ELF-1 (cell line): ENCODE data around the gene PPARG.

Experiments
- DNase-seq: peaks from one replicate; pipeline ENCODE4 v3.0.0-alpha.2; 2016; ENCODE audit warnings: low read depth, low spot score

Gene PPARG

DNA sequence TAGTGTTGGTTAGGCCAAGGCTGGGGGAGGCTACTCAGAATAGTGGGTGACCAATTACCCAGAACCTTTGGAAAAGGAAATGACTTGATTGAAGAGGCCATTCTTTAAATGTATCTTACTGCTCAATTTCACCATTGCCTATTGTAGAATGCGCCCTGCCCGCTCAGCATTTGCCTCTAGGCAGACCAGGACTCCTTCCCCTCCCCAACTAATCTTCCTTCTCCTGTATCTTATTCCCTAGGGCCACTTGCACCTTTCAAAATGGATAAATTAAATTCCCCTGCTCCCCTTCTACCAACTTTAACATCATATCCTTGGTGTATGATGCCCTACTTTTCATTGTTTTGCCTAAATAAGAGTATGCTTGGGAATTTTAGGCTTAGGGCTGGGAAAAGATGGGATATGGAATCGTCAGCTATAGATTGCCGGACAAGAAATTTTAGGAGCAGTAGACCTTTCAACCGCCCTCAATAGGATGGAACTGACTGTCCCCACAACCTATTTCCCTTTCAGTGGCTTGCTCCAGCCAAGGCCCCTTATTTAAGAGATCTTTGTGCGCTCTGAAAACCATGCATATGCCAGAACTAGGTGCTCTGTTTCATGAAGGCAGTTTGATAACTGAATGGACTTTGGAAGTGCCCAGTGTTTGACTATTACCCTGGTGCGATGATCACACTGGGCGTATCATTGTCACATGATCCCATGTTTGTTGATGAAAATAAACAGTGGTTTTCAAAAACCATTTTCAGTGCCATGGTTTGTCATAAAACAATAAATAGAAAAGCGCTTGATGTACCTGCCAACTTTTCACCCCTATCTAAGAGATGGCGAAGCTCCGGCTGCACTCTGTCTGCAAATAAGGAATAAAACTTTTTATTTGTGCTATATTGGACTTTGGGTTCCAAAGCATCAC lies 121.1 kb downstream of the PPARG start:
- DNase-seq, result no peak

DNA sequence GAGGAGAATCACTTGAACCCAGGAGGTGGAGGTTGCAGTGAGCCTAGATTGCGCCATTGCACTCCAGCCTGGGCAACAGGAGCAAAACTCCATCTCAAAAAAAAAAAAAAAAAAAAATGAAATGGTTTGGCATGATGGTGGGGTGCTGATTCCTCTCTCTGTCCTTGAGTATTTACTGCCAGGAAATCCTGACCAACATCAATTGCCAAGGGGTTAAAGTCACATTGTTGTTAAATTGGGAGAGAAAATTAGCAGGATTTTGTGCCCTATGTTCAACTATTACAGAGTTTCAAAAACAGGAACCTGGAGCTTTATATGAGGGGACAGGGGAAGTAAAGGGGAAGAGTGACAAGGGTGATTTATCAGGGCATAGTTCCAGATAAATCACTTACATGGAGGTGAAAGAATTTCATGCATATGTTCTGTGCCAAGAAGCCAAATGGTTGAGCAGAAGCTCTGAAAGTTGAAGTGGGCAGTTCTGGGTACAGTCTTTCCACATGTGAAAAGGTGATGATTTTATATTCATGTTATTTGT lies 124.9 kb downstream of the PPARG start:
- DNase-seq, result no peak

DNA sequence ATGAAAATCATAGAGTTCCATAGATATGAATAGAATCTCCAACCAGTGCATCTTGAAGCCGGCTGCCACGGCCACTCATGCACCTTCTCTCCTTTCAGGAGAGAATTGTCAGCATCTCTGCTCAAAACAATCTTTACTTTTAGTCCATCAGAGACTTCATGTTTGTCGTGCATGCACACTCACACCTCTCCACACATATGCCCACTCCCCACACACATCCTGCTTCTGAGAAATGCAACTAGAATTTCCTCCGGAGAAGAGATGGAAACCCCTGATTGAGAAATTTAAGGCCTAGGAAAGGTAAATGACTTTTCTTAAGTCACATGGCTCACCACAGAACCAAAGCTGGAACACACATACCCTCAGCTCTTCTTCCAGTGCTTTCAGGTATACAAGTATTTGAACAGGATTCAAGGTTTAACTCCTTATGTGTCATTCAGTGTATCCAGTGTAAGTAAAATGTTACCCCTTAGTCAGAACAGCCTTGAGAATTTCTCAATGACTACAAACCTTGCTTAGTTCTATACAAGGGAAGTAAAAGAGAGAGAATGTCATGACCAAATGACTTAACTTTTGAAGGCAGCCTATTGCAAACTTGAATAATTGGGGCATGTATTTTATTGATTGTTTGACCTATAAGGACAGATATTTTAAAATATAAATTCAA lies 126.3 kb downstream of the PPARG start:
- no peak for DNase-seq

DNA sequence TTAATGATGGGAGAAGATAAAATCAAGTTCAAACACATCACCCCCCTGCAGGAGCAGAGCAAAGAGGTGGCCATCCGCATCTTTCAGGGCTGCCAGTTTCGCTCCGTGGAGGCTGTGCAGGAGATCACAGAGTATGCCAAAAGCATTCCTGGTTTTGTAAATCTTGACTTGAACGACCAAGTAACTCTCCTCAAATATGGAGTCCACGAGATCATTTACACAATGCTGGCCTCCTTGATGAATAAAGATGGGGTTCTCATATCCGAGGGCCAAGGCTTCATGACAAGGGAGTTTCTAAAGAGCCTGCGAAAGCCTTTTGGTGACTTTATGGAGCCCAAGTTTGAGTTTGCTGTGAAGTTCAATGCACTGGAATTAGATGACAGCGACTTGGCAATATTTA lies 127.9 kb downstream of the PPARG start:
- DNase-seq, result no peak

DNA sequence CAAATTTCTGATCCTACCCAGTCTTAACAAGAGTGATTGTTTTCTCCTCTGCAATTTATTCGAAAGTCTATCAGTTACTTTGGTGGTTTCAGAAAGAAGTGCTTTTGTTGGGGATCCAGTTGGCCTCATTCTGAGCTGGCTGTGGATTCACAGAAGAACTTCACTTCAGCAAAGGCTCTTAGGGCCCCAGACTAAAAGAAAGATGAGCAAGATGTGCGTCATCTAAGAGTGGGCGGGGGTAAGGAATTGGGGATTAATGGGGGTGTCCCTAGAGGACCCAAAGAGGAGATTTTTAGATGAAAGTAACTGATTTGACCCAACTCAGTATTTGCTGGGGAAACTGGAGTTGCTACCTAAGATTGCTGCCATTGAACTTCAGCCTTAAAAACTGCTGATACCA lies 131.5 kb downstream of the PPARG start:
- no peak for DNase-seq

DNA sequence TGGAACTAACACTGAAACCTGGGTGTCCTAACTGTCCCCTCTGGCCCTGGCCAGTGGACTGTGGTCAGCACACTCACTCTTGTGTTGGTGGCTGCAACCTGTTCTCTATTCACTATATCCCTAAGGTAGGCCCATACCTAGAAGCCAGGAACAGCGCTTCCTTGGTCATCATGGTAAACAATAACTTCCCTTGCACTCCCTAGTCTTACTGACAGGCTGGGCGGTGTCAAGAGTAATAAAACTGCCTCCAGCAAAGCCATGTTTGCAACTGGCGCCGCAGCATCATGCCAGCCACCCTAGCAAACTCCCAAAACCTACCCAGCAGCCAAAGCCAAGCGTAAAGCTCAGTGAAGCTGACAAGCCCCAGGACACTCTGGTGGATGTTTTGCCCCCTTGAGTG lies 132.3 kb downstream of the PPARG start:
- no peak for DNase-seq

DNA sequence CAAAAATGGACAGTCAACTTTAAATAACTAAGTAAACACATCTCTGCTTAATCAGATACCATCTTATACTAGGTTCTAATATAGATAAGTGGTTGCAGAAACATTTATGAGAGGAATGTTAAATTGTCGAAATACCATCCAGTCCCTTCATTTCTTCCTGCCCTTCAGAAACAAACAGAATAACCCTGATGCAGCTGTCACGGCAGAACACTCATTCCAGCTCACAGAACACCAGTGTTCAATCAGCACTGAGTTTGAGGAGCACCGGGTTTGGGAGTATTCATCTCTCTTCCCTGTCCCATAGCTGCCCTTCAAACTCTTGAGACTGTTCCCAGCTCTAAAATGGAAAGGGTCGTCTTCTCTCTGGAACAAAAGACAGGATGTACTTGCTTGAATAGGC lies 134.3 kb downstream of the PPARG start:
- no peak for DNase-seq

DNA sequence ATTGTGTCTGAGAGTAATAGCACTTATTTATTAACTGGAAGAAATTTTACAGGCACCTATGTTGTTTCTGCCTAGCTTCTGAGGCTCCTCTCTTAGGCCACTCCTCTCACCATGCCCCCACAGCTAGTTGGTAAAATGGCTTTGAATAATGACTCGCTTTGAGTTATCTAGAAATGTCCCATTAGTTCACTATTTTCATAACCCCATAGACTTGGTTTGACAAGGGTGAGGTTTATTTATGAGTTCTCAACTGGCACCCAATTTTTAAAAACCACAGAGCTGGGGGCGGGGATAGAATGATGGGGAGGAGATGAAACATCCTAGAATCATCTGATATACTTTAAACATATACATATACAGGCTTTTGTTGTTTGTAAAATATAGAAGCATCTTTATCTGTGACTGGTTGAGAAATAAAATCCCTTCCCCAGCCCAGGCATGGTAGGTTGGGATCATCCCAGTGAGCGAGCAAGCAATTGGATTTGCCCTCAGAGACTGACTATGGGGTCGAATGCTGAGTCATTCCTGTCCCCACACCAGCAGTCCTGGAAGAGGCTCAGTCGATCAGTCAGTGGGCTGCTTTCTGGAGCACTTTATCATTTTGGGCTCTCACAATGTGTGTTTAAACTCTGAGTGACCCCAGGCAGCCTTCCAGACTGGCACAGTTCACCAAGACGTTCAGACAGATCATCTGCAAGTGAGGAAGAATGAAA lies 135.2 kb downstream of the PPARG start:
- DNase-seq, result no peak

DNA sequence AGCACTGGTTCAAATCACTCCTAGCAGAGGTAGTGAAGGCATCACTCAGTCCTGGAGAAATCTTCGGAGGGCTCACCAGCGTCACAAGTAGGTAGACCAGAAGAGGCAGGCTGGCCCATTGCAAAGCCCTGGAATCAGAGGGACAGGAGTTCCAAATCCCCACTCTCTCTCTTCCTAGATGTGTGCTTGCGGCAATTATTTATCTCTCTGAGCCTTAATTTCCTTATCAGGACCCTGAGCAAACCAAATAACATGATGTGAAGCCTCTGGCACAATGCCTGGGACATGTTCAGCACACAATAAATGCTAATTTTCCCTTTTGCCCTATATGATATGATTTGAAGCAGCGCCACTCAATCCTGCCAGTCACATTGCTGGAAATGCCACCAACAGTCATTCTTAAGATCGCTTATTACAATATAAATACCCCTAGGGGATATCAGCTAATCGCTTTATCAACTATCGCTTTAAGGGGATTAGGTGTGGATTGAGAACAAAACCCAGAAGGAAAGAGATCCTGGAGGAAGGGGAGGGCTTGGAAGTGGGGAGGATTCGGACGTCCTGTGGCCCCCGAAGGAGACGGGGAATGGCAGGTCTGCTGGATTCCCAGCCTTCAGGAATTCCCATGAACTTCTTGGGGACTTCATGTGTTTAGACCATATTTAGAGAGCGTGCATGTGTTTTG lies 135.9 kb downstream of the PPARG start:
- no peak for DNase-seq

DNA sequence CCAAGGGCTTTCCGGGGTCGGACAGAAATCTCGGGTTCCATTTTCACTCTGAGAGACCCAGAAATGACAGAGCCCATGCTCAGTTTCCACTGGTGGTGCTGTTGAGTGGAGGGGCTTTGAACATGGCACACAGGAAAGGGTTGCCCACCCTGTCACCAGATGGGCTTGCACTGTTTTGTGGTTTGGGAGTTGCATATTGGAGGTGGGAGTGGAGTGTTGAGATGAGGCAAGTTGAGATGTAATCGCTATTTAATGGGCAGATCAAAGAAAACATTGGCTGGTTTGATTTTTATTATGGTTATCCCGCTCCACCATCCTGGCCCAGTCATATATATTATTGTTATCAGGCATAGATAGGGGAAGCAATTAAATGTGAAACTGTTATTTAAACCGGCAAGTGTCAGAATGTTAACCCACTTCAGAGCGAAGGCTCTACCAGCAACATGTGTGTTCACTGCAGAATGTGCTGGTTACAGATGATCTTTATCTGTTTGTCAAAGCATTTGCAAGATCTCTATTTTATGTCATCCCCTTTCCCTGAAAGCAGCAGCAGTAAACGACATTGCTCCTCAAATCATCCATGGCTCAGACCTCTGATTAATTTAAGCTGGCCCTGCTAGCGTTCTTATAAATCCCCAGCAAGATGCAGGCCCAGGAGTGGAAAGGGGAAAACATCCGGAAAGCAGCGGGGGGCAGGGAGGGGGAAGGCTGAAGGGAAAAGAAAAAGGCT lies 137.1 kb downstream of the PPARG start:
- no peak for DNase-seq

DNA sequence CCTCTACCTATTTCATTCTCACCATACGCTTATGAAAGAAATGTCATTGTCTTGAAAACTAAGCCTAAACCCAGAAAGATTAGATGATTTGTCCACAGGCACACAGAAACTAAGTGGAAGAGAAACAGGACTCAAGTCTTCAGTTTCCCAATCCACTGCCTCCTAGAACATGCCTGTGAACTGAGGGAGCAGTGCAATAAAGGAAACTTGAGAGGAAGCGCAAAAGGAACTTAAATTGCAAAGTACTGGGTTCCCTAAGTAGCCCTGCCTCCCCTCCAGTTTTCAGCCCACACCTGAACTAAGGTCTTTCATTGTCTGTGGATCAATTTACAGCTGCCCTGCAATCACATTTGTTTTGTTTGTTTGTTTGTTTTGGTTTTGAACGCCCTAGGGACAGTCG lies 138.7 kb downstream of the PPARG start:
- no peak for DNase-seq

DNA sequence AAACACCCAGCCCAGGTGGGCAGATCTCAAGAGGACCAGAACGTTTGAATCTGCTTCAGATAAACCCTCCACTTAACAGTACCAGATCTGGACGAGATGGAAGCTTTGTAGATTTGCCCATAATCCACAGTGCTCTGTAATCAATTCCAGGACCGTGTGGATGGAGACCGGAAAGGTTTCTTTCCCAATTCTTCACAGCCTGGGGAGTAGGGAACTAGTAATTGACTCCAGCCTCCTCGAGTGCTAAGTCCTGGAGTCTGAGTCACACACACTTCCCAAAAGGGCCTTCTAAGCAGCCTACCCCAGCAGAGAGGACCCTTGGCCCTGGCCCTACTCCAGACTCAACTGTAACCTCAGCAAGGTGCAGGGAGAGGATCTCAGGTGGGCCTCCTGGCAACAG lies 139.3 kb downstream of the PPARG start:
- DNase-seq, result no peak

DNA sequence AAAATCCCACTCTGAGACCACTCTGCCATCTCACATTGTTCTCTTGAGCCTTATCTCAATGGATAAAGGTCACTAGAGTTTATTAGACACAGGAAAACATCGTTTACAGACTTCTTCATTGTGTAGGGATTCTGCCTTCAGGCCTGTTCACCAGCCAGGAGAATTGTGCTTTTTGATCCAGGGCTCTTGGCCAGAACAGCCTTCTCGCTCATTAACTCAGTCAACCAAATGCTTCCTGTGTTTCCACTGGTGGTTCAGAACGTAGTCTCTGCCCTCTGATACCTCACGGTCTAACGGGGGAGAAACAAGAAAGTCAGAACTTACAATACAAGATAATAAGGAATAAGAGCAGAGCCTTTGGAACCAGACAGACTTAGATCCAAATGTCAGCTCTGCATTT lies 141.2 kb downstream of the PPARG start:
- DNase-seq, result no peak

DNA sequence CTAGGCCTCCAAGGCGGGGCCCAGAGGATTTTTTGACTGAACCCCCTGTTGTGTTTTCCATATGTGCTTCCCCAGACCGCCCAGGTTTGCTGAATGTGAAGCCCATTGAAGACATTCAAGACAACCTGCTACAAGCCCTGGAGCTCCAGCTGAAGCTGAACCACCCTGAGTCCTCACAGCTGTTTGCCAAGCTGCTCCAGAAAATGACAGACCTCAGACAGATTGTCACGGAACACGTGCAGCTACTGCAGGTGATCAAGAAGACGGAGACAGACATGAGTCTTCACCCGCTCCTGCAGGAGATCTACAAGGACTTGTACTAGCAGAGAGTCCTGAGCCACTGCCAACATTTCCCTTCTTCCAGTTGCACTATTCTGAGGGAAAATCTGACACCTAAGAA lies 145.0 kb downstream of the PPARG start:
- no peak for DNase-seq

DNA sequence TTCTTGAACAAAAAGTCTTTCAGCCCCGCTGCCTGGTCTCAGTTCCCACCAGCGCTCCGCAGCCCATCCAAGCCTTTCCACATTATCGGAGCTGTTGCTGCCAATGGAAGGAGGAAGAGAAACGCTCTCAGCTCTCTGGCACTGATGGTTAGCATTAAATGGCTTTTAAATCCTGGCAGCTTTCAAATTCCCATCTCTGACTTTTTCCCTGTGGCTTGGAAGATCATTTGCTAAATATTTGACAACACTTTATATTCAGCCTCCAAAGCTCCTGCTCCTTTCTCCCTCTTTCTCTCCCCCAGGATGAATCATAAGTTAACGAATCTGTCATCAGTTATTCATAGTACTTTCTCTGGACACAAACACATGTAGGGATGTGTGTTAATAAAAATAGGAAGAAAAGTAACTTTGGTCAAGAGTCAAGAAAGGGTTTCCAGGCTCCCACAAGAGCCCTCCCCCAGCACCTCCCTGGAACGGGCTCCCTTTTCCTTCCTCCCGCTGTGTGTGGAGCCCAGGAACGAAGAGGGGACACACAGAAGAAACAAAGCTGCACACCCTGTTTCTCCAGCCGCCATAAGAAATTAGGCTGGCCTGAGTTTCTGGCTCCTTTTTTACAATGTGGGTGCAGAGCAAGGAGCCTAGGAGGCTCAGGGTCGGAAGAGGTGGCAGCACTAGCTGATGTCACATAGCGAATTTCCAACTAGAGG lies 147.8 kb downstream of the PPARG start:
- no peak for DNase-seq

DNA sequence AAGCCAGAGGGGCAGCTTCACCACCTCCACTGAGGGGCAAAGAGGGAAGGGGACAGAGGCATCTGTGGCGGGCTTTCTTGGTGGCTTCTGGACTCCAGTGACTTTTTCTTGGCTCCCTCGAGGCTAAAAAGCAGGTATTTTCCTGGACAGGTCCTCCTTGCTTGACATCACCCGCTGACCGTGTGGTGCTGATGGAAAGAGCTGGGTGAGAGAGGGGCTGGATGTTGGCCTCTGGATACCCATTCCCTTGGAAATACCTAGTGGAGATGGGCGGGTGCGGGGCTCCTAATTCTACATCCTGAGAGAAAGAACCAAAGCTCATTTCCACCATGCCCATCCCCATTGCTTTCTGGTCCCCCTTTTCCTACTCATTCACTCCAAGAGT lies 148.3 kb downstream of the PPARG start:
- no peak for DNase-seq

DNA sequence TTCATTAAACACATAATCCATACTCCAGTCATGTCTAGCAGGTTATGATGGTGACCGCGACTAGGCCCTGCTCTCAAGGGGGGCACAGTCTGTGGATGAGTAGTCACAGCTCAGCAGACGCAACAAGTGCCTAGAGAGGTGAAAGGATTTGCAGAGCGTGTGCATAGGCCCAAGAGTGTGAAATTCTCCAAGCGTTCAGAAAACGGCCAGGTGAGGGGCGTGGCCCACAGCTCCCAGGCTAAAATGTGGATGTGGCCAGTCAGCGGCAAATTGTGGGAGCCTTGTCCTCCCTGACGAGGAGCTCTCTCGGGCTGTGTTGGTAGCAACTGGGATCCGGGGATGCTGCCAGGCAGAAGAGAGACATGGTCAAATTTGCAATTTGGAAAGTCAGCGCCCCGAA lies 149.0 kb downstream of the PPARG start:
- no peak for DNase-seq

DNA sequence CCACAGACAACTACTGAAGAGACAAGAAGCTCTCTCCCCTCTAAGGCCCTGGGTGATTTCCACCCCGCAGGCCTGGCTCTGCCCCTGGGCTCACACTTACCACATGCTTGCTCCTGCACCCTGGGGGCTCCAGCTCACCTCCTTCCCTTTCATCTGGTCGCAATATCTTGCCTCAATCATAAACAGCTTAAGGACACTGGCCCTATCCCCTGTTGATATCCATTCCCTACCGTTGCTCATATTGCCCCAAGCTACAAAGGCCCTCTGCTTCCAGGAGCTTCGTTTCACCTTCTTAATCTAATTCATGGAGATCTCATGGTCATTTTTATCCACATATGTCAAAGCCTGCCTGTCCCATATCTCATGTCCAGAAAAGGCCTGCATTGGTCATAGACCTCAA lies 149.4 kb downstream of the PPARG start:
- DNase-seq, result peak; percentile 38

DNA sequence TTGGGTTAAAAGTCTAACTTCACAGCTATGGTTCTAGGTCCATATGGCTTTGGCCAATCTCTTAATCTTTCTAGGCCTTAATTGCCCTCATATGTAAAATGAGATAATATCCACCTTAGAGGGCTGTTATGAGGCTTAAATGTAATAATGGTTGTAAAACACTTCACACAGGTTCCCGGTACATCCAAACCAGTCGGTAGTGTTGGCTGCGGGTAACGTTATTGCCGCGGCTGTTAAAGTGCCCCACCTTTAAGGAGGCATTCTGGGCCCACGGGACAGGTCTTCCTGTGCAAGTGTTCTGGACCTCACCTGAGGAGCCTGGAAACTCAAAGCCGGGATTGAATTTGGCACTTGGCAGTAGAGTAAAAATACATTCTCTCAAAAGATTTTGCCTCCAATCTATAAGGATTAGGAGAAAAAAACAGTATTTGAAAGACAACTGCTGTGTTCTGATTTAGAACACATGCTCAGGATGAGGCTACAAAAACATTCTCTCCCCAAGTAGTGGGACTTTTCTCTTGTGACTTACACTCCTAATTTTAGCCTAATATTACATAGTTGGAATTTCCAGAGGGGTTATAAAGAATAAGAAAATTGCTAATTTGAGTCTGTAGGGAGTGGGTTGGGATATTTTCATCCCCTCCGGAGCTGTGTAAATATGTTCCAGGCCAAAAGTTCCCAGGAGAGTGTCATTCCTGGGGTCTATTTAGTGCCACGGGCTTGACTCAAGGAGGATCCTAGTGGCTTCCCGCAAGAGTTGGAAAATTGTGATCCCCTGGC lies 150.5 kb downstream of the PPARG start:
- no peak for DNase-seq
